Measurements from ENCODE around the gene LCNL1. TPM values are rescaled to one million over a fixed set of nuclear protein-coding genes. Genes with fewer than 3 reads are reported as not detected.

The LCNL1 gene
- total RNA-seq: under 1 TPM in 1 of 2 experiments, not detected in 1; 0.10 TPM

DNA sequence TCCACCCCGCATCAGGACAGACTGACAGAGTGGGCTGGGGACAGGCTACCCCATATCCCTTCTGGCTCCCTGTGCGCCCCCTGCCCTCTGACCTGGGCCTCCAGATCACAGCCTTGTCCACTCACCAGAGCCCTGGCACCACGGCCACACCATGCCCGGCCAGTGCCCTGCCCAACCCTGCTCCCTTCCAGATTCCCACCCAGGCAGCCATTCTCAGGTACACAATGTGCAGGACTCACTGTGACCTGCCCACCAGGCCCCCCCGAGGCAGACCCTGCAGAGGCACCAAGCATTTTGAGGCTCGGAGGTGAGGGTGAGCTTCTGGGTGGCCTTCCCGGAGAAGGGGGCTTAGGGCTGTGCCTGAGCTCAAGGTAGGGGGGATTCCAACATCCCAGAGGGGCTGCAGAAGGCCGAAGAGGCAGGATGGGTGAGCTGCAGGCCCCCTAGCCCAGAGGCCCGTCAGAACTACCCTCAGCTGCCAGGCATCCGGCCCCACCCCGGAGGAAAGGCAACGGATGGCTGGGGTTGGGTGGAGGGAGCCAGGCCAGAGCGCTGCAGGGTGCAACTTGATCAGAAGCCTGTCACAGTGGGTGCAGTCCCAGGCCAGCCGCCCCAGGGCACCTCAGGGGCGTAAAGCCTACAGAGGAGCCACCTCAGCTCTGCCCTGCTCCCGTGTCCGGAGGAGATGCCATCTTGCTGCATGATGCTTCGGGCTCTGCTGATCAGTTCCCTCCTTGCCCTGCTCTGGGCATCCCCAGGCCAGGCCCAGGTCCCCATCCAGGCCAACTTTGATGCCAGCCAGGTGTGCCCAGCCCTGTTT lies at the start of gene LCNL1:
Gene LCNL1, plus strand, starts transcription at position 762 of the 820 bp plus-strand sequence. CDS start 594 bp downstream, outside the sequence.
- ChIA-PET CTCF (interaction anchor here (1.1 kb wide), 1 partner anchor 10 kb away, joined by 5 read pairs; the partner anchor contains the start of gene PAXX), POLR2A (no interaction called here)

DNA sequence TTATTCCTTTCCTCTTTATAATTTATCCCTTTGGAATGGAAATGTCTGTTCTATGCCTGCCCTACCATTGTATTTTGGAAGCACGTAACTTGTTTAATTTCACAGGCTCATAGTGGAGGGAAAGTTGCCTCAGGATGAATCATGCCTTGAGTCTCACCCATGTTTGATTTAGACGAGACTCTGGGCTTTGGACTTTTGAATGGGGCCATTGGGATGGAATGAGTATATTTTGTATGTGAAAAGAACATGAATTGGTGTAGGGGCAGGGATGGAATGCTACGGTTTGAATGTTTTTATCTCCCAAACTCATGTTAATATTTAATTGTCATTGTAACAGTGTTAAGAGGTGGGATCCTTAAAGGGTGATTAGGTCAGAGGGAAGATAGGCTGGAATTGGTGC lies 48.5 kb upstream of the LCNL1 start:
- ChIA-PET CTCF (no interaction called here), POLR2A (interaction anchor here (0.6 kb wide), 1 partner anchor 58 kb away, joined by 3 read pairs; the partner anchor contains the start of gene PAXX)

DNA sequence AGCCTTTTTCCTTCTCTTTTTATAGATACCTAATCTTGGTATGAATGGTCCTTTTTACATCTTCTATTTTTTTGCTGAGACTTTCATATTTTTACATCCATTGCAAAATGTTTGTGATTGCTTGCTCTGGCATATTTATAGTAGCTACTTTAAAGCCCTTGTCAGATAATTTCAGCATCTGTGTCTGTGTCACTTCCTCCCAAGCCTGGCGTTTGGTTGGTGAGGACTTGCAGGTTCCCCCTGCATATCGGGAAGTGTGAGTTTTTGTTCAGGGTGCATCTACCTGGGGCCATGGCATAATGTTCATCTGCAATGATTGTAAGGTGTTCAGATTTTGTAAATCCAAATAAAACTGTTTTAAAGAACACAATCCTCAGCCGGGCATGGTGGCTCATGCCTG lies 47.1 kb upstream of the LCNL1 start:
- POLR2A ChIA-PET: no interaction called here
- CTCF ChIA-PET: no interaction called here

DNA sequence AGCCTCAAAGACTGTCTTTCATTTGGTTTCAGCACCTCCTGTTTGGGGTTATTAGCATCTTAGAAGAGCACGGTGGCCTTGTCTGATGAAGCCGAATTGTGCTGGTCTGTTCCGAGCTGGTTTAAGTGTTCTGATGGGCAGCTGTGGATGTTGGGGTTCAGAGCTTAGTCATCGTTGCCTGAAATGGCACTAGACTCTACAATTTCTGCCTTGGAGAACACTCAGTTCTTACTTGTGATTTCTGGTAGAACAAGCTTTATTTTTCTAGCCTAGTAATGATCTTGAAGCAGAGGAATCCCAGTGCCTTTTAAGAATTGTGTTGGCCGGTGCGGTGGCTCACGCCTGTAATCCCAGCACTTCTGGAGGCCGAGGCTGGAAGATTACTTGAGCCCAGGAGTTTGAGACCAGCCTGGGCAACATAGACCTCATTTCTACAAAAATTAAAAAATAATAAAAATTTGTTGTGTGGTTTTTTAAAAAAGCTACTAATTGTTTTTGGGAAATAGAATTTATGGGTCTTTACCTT lies 46.1 kb upstream of the LCNL1 start:
- POLR2A ChIA-PET: interaction anchor here (0.6 kb wide), 1 partner anchor 22 kb away, joined by 5 read pairs; no protein-coding TSS in a partner anchor
- CTCF ChIA-PET: interaction anchor here (0.7 to 1.7 kb wide), 2 partner anchors 10 to 80 kb away, joined by 3 to 4 read pairs; no protein-coding TSS in a partner anchor

DNA sequence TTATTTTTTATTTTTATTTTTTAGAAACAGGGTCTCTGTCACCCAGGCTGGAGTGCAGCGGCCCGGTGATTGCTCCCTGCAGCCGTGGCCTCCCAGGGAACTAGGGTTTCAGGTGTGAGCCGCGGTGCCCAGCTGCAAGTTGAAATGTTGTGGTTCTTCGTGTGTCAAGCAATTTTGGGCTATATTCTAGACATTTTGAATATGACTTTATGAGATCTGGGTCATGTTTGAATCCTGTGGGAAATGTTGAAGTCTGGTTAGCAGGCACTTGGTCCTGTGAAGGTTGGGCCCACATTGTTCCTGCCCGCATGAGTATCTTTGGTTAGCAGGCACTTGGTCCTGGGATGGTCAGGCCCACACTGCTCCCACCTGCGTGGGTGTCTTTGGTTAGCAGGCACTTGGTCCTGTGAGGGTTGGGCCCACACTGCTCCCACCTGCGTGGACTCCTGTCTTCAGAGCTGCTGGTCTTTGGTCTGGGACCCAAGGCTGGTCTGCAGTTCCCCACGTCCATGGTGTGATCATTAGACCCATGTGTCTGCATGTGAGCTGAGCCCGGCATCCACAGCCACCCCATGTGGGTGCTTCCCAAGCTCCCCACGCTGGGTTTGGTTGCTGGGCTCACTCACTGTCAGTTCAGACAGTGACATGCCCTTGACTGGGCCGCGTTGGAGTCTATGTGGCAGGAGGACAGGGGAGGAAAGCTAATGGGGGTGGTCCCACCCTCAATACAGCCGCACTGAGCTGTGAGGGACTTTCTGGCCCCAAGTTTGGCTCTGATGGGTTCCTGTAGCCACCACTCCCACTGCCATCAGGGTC lies 45.4 kb upstream of the LCNL1 start:
- ChIA-PET POLR2A (interaction anchor here (0.6 kb wide), 2 partner anchors 22 to 52 kb away, joined by 5 read pairs; no protein-coding TSS in a partner anchor), CTCF (interaction anchor here (0.6 to 1.7 kb wide), 4 partner anchors 10 to 154 kb away, joined by 3 to 5 read pairs (median 4); no protein-coding TSS in a partner anchor)

DNA sequence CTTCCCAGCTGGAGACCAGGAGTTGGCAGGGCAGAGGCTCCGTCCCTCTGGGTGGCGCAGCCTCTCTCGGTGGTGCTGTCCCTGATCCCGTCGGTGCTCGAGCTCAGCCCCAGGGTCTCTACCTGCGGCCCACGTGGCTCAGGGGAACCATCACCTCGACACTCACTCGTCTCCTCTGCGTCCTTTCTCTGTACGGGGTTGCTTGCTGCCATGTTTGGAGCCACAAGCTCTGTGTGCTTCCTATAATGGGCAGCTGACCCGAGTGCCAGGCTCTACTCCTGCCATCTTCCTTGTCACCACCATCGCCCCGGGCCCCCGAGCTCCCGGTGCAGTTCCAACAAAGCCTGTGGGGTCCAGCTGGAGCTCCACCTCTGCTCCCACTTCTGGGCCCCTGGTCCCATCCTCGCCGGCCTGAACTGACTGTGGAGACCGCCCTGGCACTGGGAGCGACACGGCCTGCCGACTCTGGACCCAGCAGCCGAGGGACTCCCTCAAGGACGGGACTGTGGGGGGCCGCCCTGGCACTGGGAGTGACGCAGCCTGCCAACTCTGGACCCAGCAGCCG lies 43.3 kb upstream of the LCNL1 start:
- CTCF ChIA-PET: no interaction called here
- POLR2A ChIA-PET: interaction anchor here (0.9 to 1.0 kb wide), 2 partner anchors 21 to 125 kb away, joined by 3 to 5 read pairs; no protein-coding TSS in a partner anchor

DNA sequence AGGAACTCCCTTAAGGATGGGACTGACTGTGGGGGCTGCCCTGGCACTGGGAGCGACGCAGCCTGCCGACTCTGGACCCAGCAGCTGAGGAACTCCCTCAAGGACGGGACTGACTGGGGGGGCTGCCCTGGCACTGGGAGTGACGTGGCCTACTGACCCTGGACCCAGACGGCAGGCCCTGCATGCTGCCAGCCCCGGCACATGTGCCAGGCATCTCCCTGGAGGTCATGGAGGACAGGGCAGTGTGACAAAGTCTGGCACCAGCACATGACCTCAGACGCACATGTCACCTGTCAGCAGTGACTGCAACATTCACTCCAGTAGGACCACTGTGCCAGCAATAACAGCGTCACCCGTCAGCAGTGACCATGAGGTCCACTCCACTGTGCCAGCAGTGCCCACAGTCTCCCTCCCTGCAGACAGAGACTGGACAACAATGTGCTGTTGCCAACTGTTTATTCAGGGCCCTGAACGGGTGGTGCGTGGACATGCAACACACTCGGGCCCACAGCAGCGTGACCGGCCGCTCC lies 42.7 kb upstream of the LCNL1 start:
- CTCF ChIA-PET: no interaction called here
- POLR2A ChIA-PET: interaction anchor here (1.0 kb wide), 1 partner anchor 126 kb away, joined by 5 read pairs; no protein-coding TSS in a partner anchor

DNA sequence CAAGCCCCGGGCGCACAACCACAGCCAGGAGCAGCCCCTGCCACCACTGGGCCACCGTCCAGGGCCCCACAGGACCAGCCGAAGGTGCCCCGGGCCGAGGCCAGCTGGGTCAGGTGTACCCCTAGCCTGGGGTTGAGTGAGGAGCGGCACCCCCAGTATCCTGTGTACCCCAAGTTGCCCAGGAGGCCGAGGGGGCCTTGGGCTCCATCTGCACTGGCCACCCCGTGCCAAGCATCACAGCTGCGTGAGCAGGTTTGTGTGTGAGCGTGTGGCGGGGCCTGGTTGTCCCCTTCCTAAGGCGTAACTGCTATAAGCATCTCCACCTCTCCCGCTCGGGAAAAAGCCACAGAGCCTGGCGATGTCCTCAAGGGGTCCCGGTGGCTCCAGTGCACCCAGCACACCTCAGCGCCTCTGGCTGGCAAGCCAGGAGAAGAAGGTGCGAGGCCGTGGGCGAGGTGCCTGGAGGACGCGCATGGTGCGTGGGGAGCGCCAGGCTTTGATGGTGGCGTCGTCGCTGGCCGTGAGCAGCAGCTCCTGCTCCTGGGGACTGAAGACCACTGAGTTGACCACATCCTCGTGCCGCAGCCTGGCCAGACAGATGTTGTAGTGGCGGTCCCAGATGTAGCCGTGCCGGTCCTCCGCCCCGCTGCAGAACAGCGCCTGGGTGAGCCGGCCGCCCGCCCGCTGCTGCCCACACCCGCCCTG lies 42.1 kb upstream of the LCNL1 start:
- POLR2A ChIA-PET: no interaction called here
- CTCF ChIA-PET: no interaction called here

DNA sequence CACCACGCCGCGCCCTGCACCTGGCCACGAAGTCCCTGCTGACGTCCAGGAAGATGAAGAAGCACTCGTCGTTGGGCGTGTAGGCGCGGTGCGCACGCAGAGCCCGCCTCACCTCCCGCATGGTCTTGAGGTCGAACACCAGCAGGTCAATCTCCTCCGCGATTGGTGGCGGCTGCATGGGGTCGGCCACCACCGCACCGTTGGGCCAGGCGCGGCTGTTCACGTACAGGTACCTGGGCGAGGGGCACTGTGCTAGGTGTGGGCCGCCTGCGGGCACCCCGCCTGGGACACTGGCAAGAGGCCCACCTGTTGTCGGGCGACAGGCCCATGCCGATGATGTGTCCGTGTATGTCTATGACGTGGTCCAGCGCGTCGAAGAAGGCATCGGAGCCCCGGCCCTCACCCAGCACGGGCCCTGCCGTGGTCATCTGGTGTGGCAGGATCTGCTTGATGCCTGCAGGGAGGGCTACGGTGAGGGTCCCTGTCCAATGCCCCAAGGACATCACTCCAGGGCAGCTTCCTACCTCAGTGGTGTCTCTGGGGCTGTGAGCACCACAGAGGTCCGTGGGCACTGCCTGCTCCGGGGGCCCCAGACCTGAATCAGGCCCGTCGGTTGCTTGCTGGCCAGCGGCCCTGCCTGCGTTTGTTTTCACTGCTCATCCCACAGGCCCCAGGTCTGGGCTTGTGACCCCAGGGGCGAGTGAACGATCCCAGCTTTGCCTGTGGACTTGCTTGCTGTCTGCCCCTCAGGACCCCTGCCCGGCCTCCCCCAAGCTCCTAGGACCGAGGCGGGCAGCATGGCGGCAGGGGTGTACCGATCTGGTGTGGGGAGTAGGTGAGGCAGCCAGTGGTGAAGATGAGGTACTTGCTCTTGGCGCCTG lies 41.3 kb upstream of the LCNL1 start:
- CTCF ChIA-PET: interaction anchor here (1.8 kb wide), 1 partner anchor 97 kb away, joined by 3 read pairs; no protein-coding TSS in a partner anchor
- POLR2A ChIA-PET: no interaction called here

DNA sequence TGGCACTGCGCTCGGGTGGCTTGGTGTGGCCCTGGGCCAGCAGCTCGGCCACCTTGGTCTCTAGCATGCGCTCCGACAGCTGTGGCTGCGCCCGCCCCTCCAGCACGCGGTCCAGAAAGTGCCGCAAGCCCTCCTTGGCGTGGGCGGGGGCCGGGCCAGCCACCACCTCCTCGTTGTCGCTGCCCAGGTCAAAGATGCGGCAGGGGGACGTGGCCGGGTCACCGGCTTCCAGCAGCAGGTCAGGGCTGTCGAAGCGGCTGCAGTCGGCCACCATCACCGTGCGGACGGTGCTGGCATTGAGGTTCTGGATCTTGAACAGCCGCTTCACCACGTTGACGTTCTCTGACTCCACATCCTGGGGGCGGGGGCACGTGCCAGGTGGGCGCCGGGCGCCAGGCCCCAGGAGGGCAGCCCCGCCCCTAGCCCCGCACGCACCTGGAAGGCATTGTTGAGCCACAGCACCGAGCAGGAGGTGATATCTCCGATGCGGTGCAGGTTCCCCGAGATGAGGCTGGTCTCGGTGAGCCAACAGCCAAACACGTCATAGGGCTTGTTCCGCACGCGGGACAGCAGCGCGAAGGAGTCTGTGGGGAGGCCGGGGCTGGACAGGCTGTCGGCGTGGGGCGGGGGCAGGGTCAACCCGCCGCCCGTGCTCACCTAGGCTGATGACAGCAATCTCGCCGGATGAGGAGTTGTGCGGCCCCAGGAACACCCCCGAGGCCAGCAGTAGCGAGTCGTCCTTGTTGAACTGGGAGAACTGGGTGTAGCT lies 40.5 kb upstream of the LCNL1 start:
- ChIA-PET CTCF (interaction anchor here (1.8 kb wide), 1 partner anchor 98 kb away, joined by 3 read pairs; no protein-coding TSS in a partner anchor), POLR2A (no interaction called here)

DNA sequence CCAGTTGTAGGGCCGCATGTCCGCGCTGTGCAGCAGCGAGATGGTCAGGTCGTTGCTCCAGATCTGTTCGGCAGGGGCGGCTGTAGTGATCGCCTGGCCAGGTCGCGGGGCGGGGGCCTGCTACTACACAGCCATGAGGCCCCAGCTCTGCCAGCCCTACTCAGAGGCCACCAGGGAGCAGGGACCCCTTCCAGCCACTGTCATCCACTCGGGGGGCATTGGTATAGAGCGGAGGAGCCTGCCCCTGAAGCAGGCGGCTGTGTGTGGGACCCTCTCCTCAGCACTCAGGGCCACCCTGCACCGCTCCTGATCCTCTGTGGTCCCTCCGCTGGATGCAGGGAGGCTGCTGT lies 39.9 kb upstream of the LCNL1 start:
- ChIA-PET POLR2A (interaction anchor here (0.7 kb wide), 2 partner anchors 8 to 57 kb away, joined by 3 to 4 read pairs; partner anchors contain the start of gene TRAF2), CTCF (interaction anchor here (0.9 to 6.4 kb wide), 3 partner anchors 93 to 99 kb away, joined by 3 to 46 read pairs (median 3); no protein-coding TSS in a partner anchor)

DNA sequence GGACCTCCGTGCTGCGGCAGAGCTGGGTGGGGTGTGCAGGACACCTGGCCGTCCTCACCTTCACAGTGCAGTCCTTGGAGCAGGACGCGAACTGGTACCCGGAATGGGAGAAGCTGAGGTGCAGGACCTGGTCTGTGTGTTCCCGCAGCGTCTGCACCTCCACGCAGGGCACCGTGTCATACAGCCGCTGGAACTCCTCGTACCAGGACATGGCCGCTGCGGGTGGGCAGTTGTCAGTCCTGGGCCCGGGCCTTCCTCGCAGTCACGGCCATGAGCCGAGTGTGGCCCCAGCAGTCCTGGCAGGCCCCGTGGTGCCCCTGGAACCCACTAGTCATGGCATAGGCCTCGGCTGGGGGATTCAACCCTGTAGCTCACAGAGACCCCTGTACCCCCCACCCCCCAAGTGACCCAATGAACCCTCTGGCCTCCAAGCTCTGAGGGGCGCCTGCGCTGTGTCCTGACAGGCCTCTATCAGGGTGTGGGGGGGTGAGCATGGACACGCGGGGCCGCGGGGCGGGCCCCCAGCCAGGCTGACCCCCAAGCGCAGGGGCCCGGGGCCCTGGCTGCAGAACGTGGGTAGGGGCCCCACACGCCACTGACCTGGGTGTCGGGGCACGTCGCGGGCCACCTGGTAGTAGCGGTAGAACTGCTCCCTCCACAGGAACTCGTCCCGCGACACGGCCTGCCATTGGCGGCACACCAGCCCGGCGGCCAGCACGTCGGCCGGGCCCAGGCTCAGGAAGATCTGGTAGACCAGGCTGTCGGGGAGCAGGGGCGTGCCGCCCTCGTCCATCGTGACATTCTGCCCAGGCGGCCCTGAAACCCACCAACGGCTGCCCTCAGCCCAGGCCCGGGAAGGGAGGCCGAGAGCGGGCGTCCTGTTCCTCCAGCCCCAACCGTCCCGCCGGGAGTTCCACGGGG lies 39.2 kb upstream of the LCNL1 start:
- CTCF ChIA-PET: interaction anchor here (0.5 to 6.4 kb wide), 10 partner anchors 17 to 151 kb away, joined by 3 to 46 read pairs (median 3); no protein-coding TSS in a partner anchor
- POLR2A ChIA-PET: interaction anchor here (0.6 to 1.0 kb wide), 5 partner anchors 9 to 82 kb away, joined by 3 to 5 read pairs (median 3); partner anchors contain the start of gene TRAF2

DNA sequence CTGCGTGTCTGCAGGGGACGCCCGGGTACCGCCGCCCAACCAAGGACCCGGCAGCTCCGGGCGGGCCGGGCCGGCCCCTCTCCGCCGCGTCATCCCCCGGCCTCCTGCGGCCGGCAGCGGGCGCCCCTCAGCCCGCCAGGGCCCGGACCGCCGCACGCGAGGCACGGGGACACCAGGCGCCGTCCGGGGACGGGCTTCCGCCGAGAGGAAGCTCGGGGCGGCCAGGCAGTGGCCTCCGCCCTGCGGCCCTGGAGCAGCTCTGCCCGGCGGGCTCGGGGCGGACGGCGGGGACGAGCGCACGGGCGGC lies 38.6 kb upstream of the LCNL1 start:
- ChIA-PET CTCF (interaction anchor here (0.5 to 6.4 kb wide), 10 partner anchors 17 to 152 kb away, joined by 3 to 46 read pairs (median 3); no protein-coding TSS in a partner anchor), POLR2A (interaction anchor here (0.6 to 1.0 kb wide), 3 partner anchors 42 to 82 kb away, joined by 3 to 5 read pairs (median 3); no protein-coding TSS in a partner anchor)

DNA sequence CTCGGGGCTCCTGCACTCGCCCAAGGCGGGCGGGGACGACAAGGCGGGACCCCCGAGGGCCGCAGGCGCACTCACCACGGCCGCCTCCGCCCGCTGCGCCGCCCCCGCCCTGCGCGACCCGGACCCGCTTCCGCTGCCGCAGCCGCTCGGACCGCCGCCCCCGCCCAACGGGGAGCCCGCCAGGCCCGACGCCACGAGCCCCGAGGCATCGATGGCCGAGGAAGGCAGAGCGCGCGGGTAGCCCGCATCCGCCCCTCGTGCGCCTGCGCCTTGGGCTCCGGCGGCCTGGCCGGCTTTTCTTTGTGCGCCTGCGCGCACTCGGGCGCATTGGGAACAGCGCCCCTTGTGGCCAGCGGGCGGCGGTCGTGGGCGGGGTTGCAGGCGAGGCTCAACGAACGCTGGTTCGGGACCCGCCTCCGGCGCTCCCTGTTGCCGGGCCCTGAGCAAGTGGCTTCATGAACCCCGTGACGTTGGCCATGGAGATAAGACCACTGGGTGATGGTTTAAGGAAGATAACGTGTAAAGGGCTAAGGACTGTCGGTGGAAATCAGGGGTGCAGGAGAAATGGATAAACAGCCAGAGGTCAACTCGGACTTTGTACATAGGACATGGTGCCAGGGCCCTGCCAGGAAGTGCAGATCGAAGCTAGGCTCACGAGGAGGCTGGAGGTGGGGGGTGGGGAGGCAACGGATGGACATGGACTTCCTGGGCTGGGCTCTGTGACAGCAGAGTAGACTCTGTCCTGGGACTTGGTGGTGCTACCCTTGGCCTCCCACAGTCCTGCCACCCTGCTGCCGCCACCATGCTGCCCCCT lies 38.1 kb upstream of the LCNL1 start, which contains the start of the genes C8G and FBXW5:
Gene C8G, plus strand, starts transcription at position 725 of the 814 bp plus-strand sequence. Its CDS starts 78 bp downstream, at position 803.
Gene FBXW5, minus strand, starts transcription at position 220 of the 814 bp plus-strand sequence. CDS start 655 bp downstream, outside the sequence.
- POLR2A ChIA-PET: interaction anchor here (0.6 to 1.0 kb wide), 2 partner anchors 43 to 75 kb away, joined by 3 read pairs; no protein-coding TSS in a partner anchor
- CTCF ChIA-PET: interaction anchor here (0.6 to 6.4 kb wide), 16 partner anchors 16 to 152 kb away, joined by 3 to 46 read pairs (median 4); partner anchors contain the start of genes AJM1, PAXX and PTGDS

All from activated CD8-positive, alpha-beta memory T cell treated with anti-CD3 and anti-CD28 coated beads for 36 hours (primary cell).